Heart left ventricle (tissue), 16 donors: ENCODE data around the gene C8B. TPM values are rescaled to one million over a fixed set of nuclear protein-coding genes. Genes with fewer than 3 reads are reported as not detected.

Experiments
- ATAC-seq, 4 donors: fragments of 200-7000 bp; cut with Tn5 transposase; one replicate each; pipeline ENCODE4 v1.9.1; 2020 to 2022; ENCODE audit warnings: moderate library complexity in 4 of 4, mild to moderate bottlenecking in 3 of 4, moderate number of reproducible peaks in 1 of 4
- DNase-seq, 5 donors: peaks; one replicate each; pipeline ENCODE4 v3.0.0-alpha.2; 2020
- H3K27ac ChIP-seq, 12 donors: fragments of 200-600 bp; sonication (generic) in 4 of 12; one replicate each; pipeline versions ENCODE4 v1.5.0 to v1.8.0; 2016 to 2022; ENCODE audit warnings: mild to moderate bottlenecking in 2 of 12
- H3K27me3 ChIP-seq, 9 donors: fragments of 200-600 bp; sonication (generic) in 2 of 9; one replicate each; pipeline versions ENCODE4 v1.5.1 to v1.8.0; 2016 to 2022; ENCODE audit warnings: mild to moderate bottlenecking in 3 of 9
- H3K36me3 ChIP-seq, 9 donors: fragments of 200-600 bp; sonication (generic) in 2 of 9; one replicate each; pipeline versions ENCODE4 v1.5.0 to v1.8.0; 2018 to 2022; ENCODE audit warnings: mild to moderate bottlenecking in 2 of 9
- H3K4me1 ChIP-seq, 12 donors: fragments of 200-600 bp; sonication (generic) in 4 of 12; one replicate each; pipeline versions ENCODE4 v1.5.0 to v1.8.0; 2016 to 2022; ENCODE audit warnings: mild to moderate bottlenecking in 3 of 12
- H3K4me3 ChIP-seq, 12 donors: fragments of 200-600 bp; sonication (generic) in 4 of 12; one replicate each; pipeline versions ENCODE4 v1.5.0 to v1.8.0; 2017 to 2022; ENCODE audit warnings: mild to moderate bottlenecking in 9 of 12, moderate library complexity in 4 of 12
- H3K9me3 ChIP-seq, 12 donors: fragments of 200-600 bp; sonication (generic) in 4 of 12; one replicate each; pipeline versions ENCODE4 v1.5.0 to v1.8.0; 2016 to 2022; ENCODE audit warnings: mild to moderate bottlenecking in 1 of 12
- POLR2A ChIP-seq, 2 donors: fragments of 450-650 bp; IDR thresholded peaks; one replicate each; pipeline ENCODE4 v1.6.1; 2017; ENCODE audit warnings: antibody characterized with exemption in 2 of 2, mild to moderate bottlenecking in 2 of 2, moderate library complexity in 2 of 2
- WGBS, 4 donors: extraction: QIAGEN DNeasy Blood & Tissue Kit in 2 of 4; methylation state at CpG; one replicate each; pipeline versions ENCODE4 v1.1.5 to v1.1.7; 2013 to 2018; 5-methylcytosine and 5-hydroxymethylcytosine counted together
- intact Hi-C, 10 donors: fragments of 100-400 bp; cut with DNase I; formaldehyde crosslinking; loops; one replicate each; pipeline versions ENCODE4 v1.11.1 to v1.14.2; 2022
- polyA plus RNA-seq, 2 donors: library from polyadenylated mRNA; stranded (reverse); fragments of 200-250 nt; gene quantifications; one replicate each; pipeline ENCODE4 v1.2.3, GENCODE V29; 2013
- total RNA-seq, 9 donors: library from RNA; depleted of rRNA in 2 of 9; stranded (reverse); fragments of >200 nt in 2 of 9; fragmentation: NEBNext Ultra II Directional in 3 of 9; extraction: Animal tissue kit (Norgen Biotek cat#: 25700) in 3 of 9; gene quantifications; one replicate each; pipeline versions ENCODE4 v1.1.0 to v1.2.4, GENCODE V29; 2016 to 2023
- TF ChIP-seq, protein P1 (sequence below), 12 donors: fragments of 200-600 bp; sonication (generic) in 4 of 12; IDR thresholded peaks; one replicate each; pipeline versions ENCODE4 v1.5.0 to v1.8.0; 2018 to 2022; ENCODE audit warnings: antibody characterized with exemption in 12 of 12, mild to moderate bottlenecking in 5 of 12
- donor health status: ischemic (EF 13 %, LVEDD 7.1; RV severe dilation, severe dysfunction).
- donor health status: healthy with polysubstance abuse.
- donor health status: DM: no; HTN: yes; CAD: no.
- donor health status: DM: no; HTN: no; CAD: no.
- donor health status: ischemic (EF 25% LVEDD 6.9; RV normal size, moderate dysfunction).
- donor health status: ischemic (EF 25% LVEDD 5.7; RV mildly dilated, moderate dysfunction).
- donor health status: healthy.
- donor health status: DM: yes; HTN: yes; CAD: no.
- donor health status: ischemic (EF 35%, LVEDD 5.7; RV mildly dilated, moderate dysfunction).
- donor health status: nonischemic (EF 11% LVEDD 7.7; RV severe dilation, severe dysfunction).
- donor health status: DM: yes; HTN: yes; CAD: no.
- donor health status: PGD.
- donor health status: ischemic (EF 29% LVEDD 5.4; RV normal size, mild dysfunction).
- donor health status: nonischemic (EF 23%, LVEDD 6.1; RV moderate dilation, normal function).

The C8B gene
- total and polyA plus RNA-seq, 11 donors, result not detected

DNA sequence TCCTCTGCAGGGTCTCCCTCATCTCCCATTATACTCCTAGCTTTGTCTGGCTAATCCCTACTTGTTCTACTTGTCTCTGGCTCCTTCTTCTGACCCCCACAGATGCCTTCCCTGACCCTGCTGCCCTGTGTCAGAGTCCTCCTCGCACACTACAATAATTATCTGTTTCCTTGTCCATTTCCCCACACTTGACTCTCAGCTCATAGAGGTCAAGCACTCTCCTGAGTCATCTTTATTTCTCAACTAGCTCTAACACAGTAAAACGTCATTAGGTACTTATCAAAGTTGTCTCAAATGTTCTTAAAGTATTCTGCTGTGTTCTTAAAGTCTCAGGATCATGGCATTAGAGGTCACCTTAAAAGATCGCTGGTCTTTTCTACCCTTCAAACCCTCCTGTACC lies 64.1 kb downstream of the C8B start:
- H3K27ac ChIP-seq, result no peak overlapping the region
- H3K4me1 ChIP-seq, result peaks cover 0 to 16% (median 7%) of the 10 kb centered on the region in 12 donors
- intact Hi-C loops, result no loop called here
- TF ChIP-seq, protein P1, sequence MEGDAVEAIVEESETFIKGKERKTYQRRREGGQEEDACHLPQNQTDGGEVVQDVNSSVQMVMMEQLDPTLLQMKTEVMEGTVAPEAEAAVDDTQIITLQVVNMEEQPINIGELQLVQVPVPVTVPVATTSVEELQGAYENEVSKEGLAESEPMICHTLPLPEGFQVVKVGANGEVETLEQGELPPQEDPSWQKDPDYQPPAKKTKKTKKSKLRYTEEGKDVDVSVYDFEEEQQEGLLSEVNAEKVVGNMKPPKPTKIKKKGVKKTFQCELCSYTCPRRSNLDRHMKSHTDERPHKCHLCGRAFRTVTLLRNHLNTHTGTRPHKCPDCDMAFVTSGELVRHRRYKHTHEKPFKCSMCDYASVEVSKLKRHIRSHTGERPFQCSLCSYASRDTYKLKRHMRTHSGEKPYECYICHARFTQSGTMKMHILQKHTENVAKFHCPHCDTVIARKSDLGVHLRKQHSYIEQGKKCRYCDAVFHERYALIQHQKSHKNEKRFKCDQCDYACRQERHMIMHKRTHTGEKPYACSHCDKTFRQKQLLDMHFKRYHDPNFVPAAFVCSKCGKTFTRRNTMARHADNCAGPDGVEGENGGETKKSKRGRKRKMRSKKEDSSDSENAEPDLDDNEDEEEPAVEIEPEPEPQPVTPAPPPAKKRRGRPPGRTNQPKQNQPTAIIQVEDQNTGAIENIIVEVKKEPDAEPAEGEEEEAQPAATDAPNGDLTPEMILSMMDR (IDR thresholded peaks at IDR 0.05), result no peak
- no peak for TF ChIP-seq POLR2A (IDR thresholded peaks at IDR 0.05)
- DNase-seq, result no peak
- H3K4me3 ChIP-seq, result no peak overlapping the region
- 50 to 54% (median 52%) methylated on average over 3 of the region's 3 CpGs for WGBS, 4 donors
- no peaks in the 10 kb centered on the region for H3K27me3 ChIP-seq
- ATAC-seq, result peak in 1 of 4 donors; percentile 14
- H3K36me3 ChIP-seq, result no peaks in the 10 kb centered on the region
- H3K9me3 ChIP-seq, result no peaks in the 10 kb centered on the region

DNA sequence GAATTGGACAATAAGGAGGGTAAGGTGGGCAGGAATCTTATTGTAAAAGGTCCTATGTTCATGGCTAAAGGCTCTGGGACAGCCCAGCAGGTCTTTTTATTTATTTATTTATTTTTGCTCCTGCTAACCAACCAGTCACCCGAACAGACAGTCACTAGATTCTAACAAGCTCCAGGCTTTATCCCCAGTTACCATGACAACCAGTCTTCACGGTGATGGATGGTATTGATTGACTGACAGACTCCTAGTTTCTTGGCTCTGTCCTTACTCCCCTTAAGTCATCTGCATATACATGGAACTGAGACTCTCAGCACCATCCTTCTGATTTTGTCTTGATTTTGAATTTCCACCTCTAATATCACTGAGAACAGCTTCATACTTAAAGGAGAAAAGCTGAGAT lies 66.9 kb downstream of the C8B start:
- DNase-seq, result no peak
- H3K27me3 ChIP-seq, result no peaks in the 10 kb centered on the region
- TF ChIP-seq POLR2A (IDR thresholded peaks at IDR 0.05), result no peak
- TF ChIP-seq, protein P1 (IDR thresholded peaks at IDR 0.05), result no peak
- H3K9me3 ChIP-seq, result no peaks in the 10 kb centered on the region
- 65 to 76% (median 73%) methylated on average over 2 of the region's 2 CpGs for WGBS, 4 donors
- H3K4me3 ChIP-seq, result no peak overlapping the region
- intact Hi-C loops, result no loop called here
- no peak for ATAC-seq
- H3K27ac ChIP-seq, result no peak overlapping the region
- H3K36me3 ChIP-seq, result no peaks in the 10 kb centered on the region
- peaks cover 0 to 18% (median 9%) of the 10 kb centered on the region in 12 donors for H3K4me1 ChIP-seq

DNA sequence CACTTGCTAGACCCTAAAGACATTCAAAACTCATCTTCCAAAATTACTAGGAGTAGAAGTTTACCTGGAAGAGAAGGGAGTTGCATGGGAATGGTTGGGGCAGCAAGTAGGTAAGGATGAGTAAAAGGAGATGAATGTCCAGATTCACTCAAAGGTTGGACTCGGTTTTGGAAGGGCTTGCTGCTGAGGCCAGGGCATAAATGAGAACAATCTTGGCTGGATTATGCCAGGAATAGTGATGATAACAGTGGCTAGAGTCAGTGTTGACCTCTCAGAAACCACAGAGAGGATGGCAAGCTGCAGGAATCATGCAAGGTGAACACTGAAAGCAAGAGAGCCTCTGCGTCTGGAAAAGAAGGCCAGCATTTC lies 67.8 kb downstream of the C8B start:
- TF ChIP-seq POLR2A (IDR thresholded peaks at IDR 0.05), result no peak
- TF ChIP-seq, protein P1 (IDR thresholded peaks at IDR 0.05), result no peak
- 60 to 77% (median 69%) methylated on average over 2 of the region's 2 CpGs for WGBS, 4 donors
- H3K4me1 ChIP-seq, result peaks cover 0 to 18% (median 9%) of the 10 kb centered on the region in 12 donors
- DNase-seq (no peak), ATAC-seq (no peak)
- H3K27ac ChIP-seq, result no peak overlapping the region
- no peaks in the 10 kb centered on the region for H3K27me3 ChIP-seq
- H3K36me3 ChIP-seq, result no peaks in the 10 kb centered on the region
- no peak overlapping the region for H3K4me3 ChIP-seq
- H3K9me3 ChIP-seq, result no peaks in the 10 kb centered on the region
- intact Hi-C loops, result no loop called here

DNA sequence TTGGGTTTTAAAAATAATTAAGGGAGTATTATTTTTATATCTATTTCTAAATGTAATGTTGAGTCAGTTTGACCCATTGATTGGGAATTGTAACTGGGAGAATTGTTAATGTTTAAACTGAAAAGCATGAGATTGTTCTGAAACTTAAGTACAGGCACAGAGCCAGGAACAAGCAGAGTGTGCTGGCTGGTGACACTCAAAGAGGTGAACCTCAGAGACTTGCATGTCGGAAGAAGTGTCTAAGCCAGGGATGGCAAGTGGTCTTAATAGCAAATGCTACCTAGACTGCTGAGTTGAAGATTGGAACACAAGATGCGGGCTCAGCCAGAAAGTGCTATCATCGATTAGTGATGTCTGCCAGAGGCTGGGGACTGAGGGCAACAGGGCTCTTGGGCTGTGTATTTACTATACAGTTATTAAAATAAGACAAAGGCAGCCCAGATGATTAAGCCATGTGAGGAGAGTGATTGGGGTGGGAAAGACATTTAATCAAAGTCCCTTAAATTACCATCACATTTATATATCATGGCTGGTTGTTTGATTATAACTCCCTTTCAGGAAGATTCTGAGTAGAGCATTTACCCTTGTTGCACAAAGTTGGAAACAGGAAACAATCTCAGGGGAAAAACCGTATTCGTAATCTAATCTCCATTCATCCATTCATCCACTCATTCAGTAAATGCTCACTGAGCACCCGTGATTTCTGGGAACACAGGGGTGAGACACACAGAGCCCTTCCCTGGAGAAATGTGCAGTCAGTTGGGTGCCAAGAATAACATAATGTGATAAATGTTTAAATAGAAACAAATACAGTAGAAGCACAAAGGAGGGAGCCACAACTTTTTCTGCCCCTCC lies 68.4 kb downstream of the C8B start:
- DNase-seq, result peak in 2 of 5 donors; percentile 19 to 24
- no peaks in the 10 kb centered on the region for H3K9me3 ChIP-seq
- TF ChIP-seq POLR2A (IDR thresholded peaks at IDR 0.05), result no peak
- TF ChIP-seq, protein P1 (IDR thresholded peaks at IDR 0.05), result no peak
- 37 to 52% (median 40%) methylated on average over 6 of the region's 6 CpGs for WGBS, 4 donors
- H3K4me1 ChIP-seq, result peaks cover 0 to 18% (median 9%) of the 10 kb centered on the region in 12 donors
- no peaks in the 10 kb centered on the region for H3K27me3 ChIP-seq
- no peak overlapping the region for H3K27ac ChIP-seq
- no peak overlapping the region for H3K4me3 ChIP-seq
- ATAC-seq, result peak; percentile 33 to 50 (median 36)
- no peaks in the 10 kb centered on the region for H3K36me3 ChIP-seq
- intact Hi-C loops, result no loop called here
